Activated naive CD4-positive, alpha-beta T cell treated with anti-CD3 and anti-CD28 coated beads, Interleukin-2, amount 50 U/mL, for 72 hours (primary cell): ENCODE data around the gene L3MBTL4. TPM values are rescaled to one million over a fixed set of nuclear protein-coding genes. Genes with fewer than 3 reads are reported as not detected.

Source experiments
- ATAC-seq, 2 donors: fragments of 150-1000 bp; cut with Tn5 transposase; 2 replicates each; pipeline ENCODE4 v1.10.0; 2021; ENCODE audit warnings: mild to moderate bottlenecking in 2 of 2, moderate library complexity in 2 of 2
- DNase-seq, 2 donors: peaks; one replicate each; pipeline ENCODE4 v3.0.0; 2021 to 2022; ENCODE audit warnings: low spot score in 2 of 2
- H3K27ac Mint-ChIP-seq, 2 donors: one replicate each; pipeline ENCODE4 v1.8.0; 2022; ENCODE audit warnings: mild to moderate bottlenecking in 2 of 2, mixed read lengths in 2 of 2
- H3K36me3 Mint-ChIP-seq, 2 donors: one replicate each; pipeline ENCODE4 v1.8.0; 2022; ENCODE audit warnings: mixed read lengths in 2 of 2
- H3K9me3 Mint-ChIP-seq, 2 donors: one replicate each; pipeline ENCODE4 v1.8.0; 2022; ENCODE audit warnings: mixed read lengths in 2 of 2
- total RNA-seq, 2 donors: library from RNA; stranded (reverse); gene quantifications; one replicate each; pipeline ENCODE4 v1.2.3, GENCODE V29; 2022

The L3MBTL4 gene
- total RNA-seq, 2 donors from 2014 or later = 0.10 to 0.55 TPM

GRCh38 chr18:6010284-6010683 lies 404.4 kb downstream of the L3MBTL4 start:
- ATAC-seq (no peak), DNase-seq (no peak)
- Mint-ChIP-seq H3K27ac (no peak overlapping the region), H3K36me3 (no peaks in the 10 kb centered on the region), H3K9me3 (no peaks in the 10 kb centered on the region)

DNA sequence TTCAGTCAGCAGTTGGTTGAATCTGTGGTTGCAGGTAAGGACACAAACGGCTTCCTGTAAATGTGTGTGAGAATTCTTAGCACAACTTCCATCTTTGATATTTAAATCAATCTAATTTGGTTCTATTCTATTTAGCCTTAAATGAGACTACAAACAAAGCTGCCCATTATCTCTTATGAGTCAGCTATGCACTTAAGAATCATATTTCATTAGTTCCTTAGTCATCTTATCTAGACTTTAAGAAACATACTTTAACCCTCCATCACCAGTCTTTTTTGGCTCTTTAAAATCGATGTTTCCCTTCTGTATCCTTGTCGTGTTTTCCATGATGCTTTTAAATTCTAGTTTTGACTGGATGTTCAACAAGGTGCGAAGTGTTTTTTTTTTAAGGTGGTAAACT lies 405.0 kb downstream of the L3MBTL4 start:
- Mint-ChIP-seq H3K36me3 (no peaks in the 10 kb centered on the region), H3K27ac (no peak overlapping the region), H3K9me3 (no peaks in the 10 kb centered on the region)
- DNase-seq (no peak), ATAC-seq (peak in 1 of 2 donors; percentile 24)

DNA sequence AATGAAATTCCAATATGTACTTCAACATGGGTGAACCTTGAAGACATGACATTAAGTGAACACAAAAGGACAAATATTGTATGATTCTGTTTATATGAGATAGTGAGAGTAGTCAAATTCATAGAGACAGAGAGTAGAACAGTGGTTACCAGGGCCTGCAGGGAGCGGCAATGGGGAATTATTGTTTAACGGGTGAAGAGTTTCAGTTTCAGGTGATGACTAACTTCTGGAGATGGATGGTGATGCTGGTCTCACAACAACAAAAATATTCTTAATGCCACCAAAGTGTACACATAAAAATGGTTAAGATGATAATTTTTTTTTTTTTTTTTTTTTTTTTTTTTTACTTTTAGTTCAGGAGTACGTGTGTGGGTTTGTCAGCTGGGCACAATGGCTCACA lies 410.0 kb downstream of the L3MBTL4 start:
- Mint-ChIP-seq H3K36me3 (peaks cover 4 to 5% of the 10 kb centered on the region in 2 donors), H3K9me3 (peaks cover 7% of the 10 kb centered on the region in 2 donors), H3K27ac (peak overlapping the region; percentile 18 to 70)
- DNase-seq (peak in 1 of 2 donors; percentile 14), ATAC-seq (peak; percentile 70 to 89)

DNA sequence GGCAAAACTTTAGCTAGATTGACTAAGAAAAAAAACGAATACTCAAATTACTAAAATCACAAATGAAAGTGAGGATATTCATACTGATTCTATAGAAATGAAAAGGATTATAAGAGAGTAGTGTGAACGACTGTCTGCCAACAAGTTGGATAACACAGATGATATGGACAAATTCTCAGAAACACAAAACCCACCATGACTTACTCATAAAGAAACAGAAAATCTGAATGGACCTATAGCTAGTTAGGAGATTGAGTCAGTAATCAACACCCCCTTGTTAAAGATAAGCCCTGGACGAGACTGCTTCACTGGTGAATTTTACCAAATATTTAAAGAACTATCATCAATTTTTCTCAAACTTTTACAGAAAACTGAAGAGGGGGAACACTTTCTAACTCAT lies 410.6 kb downstream of the L3MBTL4 start:
- DNase-seq (no peak), ATAC-seq (peak; percentile 50 to 90)
- peak overlapping the region; percentile 18 to 70 for H3K27ac Mint-ChIP-seq
- H3K36me3 Mint-ChIP-seq = peaks cover 9 to 11% of the 10 kb centered on the region in 2 donors
- peaks cover 12 to 13% of the 10 kb centered on the region in 2 donors for H3K9me3 Mint-ChIP-seq

- Mint-ChIP-seq H3K36me3 (peaks cover 10 to 11% of the 10 kb centered on the region in 2 donors), H3K27ac (no peak overlapping the region), H3K9me3 (peaks cover 13% of the 10 kb centered on the region in 2 donors)
- DNase-seq (no peak), ATAC-seq (no peak)
Measured at GRCh38 chr18:6001867-6002266, 412.8 kb downstream of the L3MBTL4 start.

DNA sequence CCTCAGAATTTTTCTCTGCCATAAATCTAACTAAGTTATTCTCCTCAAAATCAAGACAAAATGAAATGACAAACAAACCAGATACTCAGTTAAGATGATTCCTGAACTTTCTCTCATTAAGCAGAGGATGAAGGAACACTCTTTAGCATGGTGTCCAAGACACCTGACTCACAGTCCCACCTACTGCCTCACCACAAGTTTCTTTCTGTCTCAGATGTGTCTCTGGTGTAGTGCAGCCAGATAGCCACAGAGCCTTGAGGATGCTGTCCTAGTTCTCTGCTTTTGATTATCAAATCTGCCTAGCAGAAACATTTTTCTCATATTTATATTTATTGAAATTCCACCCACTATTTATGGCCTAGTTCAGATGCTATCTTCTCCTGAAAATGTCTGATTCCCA lies 415.8 kb downstream of the L3MBTL4 start:
- Mint-ChIP-seq H3K36me3 (peaks cover 10 to 11% of the 10 kb centered on the region in 2 donors), H3K9me3 (peaks cover 13% of the 10 kb centered on the region in 2 donors), H3K27ac (no peak overlapping the region)
- DNase-seq (no peak), ATAC-seq (peak in 1 of 2 donors; percentile 60)

DNA sequence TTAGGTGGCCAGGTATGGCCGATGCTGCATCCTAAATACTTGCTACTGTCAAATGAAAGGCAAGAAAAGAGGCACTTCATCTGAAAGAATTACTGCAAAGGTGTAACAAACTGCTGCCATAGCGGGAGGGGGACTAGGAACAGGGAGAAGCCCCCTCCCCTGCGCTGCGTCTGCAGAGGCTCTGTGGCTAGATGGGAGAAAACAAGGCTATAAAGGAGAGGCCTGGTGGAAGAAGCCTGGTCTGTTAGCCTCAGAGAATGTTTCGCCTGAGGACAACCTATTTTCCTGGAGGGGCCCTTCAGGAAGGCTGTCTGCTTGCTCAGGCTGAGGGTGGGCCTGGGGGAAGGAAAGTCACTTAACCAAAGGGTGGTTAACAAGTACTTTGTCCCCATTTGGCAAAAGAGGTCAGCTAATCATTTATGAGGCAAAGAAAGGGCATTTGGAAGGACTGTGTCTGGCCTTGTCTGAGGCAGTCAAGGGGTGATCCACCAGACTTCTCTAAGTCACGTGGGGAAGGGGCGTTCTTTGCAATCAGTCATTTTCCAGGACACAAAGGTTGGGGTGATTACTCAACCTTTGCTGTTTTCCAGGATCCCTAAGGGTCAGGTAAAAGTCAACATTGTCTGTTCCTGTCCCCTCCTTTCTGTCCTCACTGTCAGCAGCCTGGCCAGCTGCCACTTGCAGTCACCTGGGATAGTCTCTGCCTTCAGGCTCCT lies 416.4 kb downstream of the L3MBTL4 start:
- Mint-ChIP-seq H3K36me3 (peaks cover 10 to 11% of the 10 kb centered on the region in 2 donors), H3K27ac (no peak overlapping the region)
- ATAC-seq = no peak

DNA sequence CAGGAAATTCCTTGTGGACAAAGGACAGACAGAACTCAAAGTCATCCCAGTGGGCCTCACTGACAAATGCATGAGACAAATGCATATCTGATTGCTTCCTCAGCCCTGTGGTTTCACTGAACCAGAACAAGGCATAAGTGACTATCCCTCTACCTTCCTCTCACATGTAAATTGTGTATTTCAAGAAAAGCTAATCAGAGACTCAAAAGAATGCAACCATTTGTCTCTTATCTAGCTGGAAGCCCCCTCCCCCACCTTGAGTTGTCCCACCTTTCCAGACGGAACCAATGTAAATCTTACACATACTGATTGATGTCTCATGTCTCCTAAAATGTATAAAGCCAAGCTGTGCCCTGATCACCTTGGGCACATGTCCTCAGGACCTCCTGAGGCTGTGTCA lies 417.4 kb downstream of the L3MBTL4 start:
- Mint-ChIP-seq H3K9me3 (peaks cover 13 to 18% of the 10 kb centered on the region in 2 donors), H3K36me3 (peaks cover 10 to 11% of the 10 kb centered on the region in 2 donors), H3K27ac (no peak overlapping the region)
- DNase-seq (no peak), ATAC-seq (no peak)

More for the DNA sequence above, 416.4 kb downstream of the L3MBTL4 start:
- peaks cover 13% of the 10 kb centered on the region in 2 donors for H3K9me3 Mint-ChIP-seq
- no peak for DNase-seq

GRCh38 chr18:5995626-5996025 lies 419.1 kb downstream of the L3MBTL4 start:
- DNase-seq = no peak
- Mint-ChIP-seq H3K9me3 (peaks cover 13 to 18% of the 10 kb centered on the region in 2 donors), H3K27ac (no peak overlapping the region), H3K36me3 (peaks cover 10 to 11% of the 10 kb centered on the region in 2 donors)
- ATAC-seq = no peak

- DNase-seq (no peak), ATAC-seq (no peak)
- no peak overlapping the region for H3K27ac Mint-ChIP-seq
- no peaks in the 10 kb centered on the region for H3K36me3 Mint-ChIP-seq
- peaks cover 0 to 5% of the 10 kb centered on the region in 2 donors for H3K9me3 Mint-ChIP-seq
Measured at GRCh38 chr18:5993938-5994337, 420.8 kb downstream of the L3MBTL4 start.

- Mint-ChIP-seq H3K27ac (no peak overlapping the region), H3K9me3 (peaks cover 0 to 5% of the 10 kb centered on the region in 2 donors), H3K36me3 (no peaks in the 10 kb centered on the region)
- DNase-seq (no peak), ATAC-seq (no peak)
Measured at GRCh38 chr18:5992381-5992780, 422.3 kb downstream of the L3MBTL4 start.

DNA sequence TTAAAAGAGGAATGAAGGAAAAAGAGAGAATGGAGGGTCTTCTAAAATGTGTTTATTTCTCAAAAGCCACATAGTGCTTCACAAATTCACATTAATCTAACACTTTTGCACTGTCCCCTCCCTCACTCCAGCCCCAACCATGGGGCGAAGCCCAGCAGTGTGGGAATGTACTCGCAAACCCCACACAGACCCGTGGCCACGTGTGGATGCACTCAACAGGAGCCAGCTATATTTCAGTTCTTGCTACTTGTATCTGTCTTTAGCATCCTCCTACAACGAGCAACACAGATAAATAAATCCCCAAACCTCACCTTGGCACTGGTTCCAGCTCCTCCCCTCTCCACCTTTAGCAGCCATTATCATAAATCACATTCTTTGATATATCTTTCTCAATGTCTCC lies 427.5 kb downstream of the L3MBTL4 start:
- no peak overlapping the region for H3K27ac Mint-ChIP-seq

DNA sequence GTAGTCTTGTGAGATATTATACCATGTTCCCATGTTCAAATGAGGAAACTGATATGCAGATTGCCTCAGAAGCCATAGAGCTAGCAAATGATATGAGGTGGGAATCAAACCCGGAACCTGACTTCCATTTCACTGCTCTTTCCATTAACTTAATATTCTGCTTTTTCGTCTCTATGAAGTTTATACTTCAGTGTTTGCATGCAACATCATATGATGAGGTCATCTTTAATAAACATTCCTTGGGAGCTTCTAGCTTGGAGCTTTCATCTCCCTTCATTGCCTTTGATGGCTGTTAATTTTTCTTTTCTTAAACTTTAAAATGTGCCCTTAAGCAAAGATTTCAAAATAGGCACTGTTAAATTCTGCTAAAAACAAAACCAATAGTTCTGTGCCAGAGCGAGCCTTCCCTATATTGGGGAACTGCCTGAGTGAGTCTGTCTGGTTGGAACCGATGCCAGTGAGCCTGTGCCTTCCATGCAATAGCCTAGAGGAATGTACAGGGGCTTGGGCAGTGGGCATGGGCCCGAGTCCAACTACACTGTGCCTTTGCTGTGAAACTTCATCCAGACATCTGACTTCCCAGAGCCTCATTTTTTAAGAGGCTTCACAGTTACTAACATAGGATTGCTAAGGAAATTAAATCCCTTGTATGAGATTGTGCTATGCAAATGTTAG lies 428.3 kb downstream of the L3MBTL4 start:
- H3K36me3 Mint-ChIP-seq = no peaks in the 10 kb centered on the region
- H3K9me3 Mint-ChIP-seq = no peaks in the 10 kb centered on the region
- no peak overlapping the region for H3K27ac Mint-ChIP-seq
- ATAC-seq (no peak), DNase-seq (no peak)

More for the DNA sequence above, 427.5 kb downstream of the L3MBTL4 start:
- DNase-seq (no peak), ATAC-seq (no peak)
- Mint-ChIP-seq H3K9me3 (no peaks in the 10 kb centered on the region), H3K36me3 (no peaks in the 10 kb centered on the region)

- no peak for ATAC-seq
- no peak for DNase-seq
- no peaks in the 10 kb centered on the region for H3K36me3 Mint-ChIP-seq
- no peak overlapping the region for H3K27ac Mint-ChIP-seq
- H3K9me3 Mint-ChIP-seq = no peaks in the 10 kb centered on the region
Measured at GRCh38 chr18:5984245-5984644, 430.5 kb downstream of the L3MBTL4 start.

- no peak overlapping the region for H3K27ac Mint-ChIP-seq
- no peaks in the 10 kb centered on the region for H3K36me3 Mint-ChIP-seq
- DNase-seq (no peak), ATAC-seq (no peak)
- no peaks in the 10 kb centered on the region for H3K9me3 Mint-ChIP-seq
Measured at GRCh38 chr18:5983488-5983887, 431.2 kb downstream of the L3MBTL4 start.

- no peaks in the 10 kb centered on the region for H3K9me3 Mint-ChIP-seq
- no peaks in the 10 kb centered on the region for H3K36me3 Mint-ChIP-seq
- no peak overlapping the region for H3K27ac Mint-ChIP-seq
- DNase-seq (no peak), ATAC-seq (no peak)
Measured at GRCh38 chr18:5982332-5982731, 432.4 kb downstream of the L3MBTL4 start.

DNA sequence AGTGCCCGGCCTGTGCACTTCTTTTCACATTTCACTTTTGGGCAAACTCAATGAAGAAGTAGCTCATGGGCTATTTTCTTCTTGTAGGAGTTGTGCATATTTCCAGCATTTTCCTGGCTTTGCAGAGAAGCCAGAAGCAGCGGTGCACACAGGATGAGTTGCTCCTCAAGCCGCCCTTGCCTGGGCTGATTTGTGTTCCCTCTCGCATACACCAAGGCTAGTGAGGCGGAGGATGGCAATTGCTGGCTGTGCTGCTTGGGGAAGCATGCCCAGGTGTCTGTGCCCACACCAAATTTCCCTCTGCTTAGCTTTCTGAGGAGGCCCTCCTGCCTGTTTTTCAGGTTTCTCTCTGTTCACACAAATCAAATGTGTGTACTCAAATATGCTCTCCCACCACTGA lies 434.0 kb downstream of the L3MBTL4 start:
- Mint-ChIP-seq H3K9me3 (no peaks in the 10 kb centered on the region), H3K36me3 (no peaks in the 10 kb centered on the region), H3K27ac (no peak overlapping the region)
- no peak for ATAC-seq
- no peak for DNase-seq
